K562 (cell line): ENCODE data around the gene PRRC2B. TPM values are rescaled to one million over a fixed set of nuclear protein-coding genes. Genes with fewer than 3 reads are reported as not detected.
A peak's percentile ranks its signal among the peaks of the same experiment; 100 is the strongest.

Experiments
- ATAC-seq: fragments of 200-7000 bp; cut with Tn5 transposase; 3 replicates; pipeline ENCODE4 v1.9.1; 2020; ENCODE audit warnings: moderate library complexity
- BruUV-seq: library from RNA; stranded (reverse); fragments of 400-500 nt; replicated peaks from 2 replicates; lab custom pipeline; 2021; lab: Mats Ljungman, UMichigan
- CTCF ChIA-PET: fragments of 300-600 bp; formaldehyde crosslinking; extraction: SDS; loops from one replicate; lab custom pipeline; 2021; ENCODE audit warnings: low intra/inter-chr PET ratio; lab: Yijun Ruan, JAX
- POLR2A ChIA-PET: fragments of 300-600, 350-650 bp; sonication (Branson Sonifier 250); formaldehyde crosslinking; extraction: SDS; loops from one replicate; lab custom pipeline; 2021; ENCODE audit warnings: antibody characterized with exemption, inconsistent platforms; lab: Yijun Ruan, JAX
- DNase-seq, 4 experiments: peaks; one replicate each; pipeline versions ENCODE4 v3.0.0 to v3.0.0-alpha.2; 2011 to 2018; ENCODE audit warnings: low spot score in 3 of 4, mixed read lengths in 3 of 4; ENCODE audit errors: extremely low read depth in 1 of 4
- FAIRE-seq: peaks from 2 replicates; lab custom pipeline; 2011; peaks lifted over from hg19 to GRCh38; lab: Jason Lieb, UNC
- H2AFZ ChIP-seq: 2 replicates; pipeline ENCODE4 v1.6.0; 2011; ENCODE audit warnings: low read depth, low read length, control low read depth, inconsistent platforms
- H3K27ac ChIP-seq: fragments of 200-600 bp; 3 replicates; pipeline ENCODE4 v1.8.0; 2011; ENCODE audit warnings: low read depth, mild to moderate bottlenecking, control low read depth, inconsistent platforms, low read length, moderate library complexity, mixed read lengths; ENCODE audit errors: extremely low read depth
- H3K27me3 ChIP-seq, 2 experiments: fragments of 300-600 bp in 1 of 2; 2 replicates in 1 of 2; 3 replicates in 1 of 2; pipeline versions ENCODE4 v1.6.0 to v1.8.0; 2011; ENCODE audit warnings: inconsistent platforms in 2 of 2, low read length in 2 of 2, mild to moderate bottlenecking in 1 of 2, mixed read lengths in 1 of 2, moderate library complexity in 1 of 2; ENCODE audit not compliant: control insufficient read depth in 2 of 2, insufficient read depth in 2 of 2
- H3K36me3 ChIP-seq: fragments of 300-600 bp; 3 replicates; pipeline ENCODE4 v1.8.0; 2011; ENCODE audit warnings: mild to moderate bottlenecking, low read length, inconsistent platforms; ENCODE audit not compliant: control insufficient read depth, insufficient read depth
- H3K4me1 ChIP-seq, 2 experiments: fragments of 200-600 bp in 1 of 2; replicated peaks in 1 of 2; 2 replicates in 1 of 2; 3 replicates in 1 of 2; pipeline versions ENCODE4 v1.5.1 to v1.8.0; 2011; ENCODE audit warnings: inconsistent platforms in 2 of 2, low read length in 2 of 2, mild to moderate bottlenecking in 1 of 2, mixed read lengths in 1 of 2, moderate library complexity in 1 of 2; ENCODE audit not compliant: control insufficient read depth in 2 of 2, insufficient read depth in 2 of 2
- H3K4me2 ChIP-seq: 2 replicates; pipeline ENCODE4 v1.6.1; 2011; ENCODE audit warnings: low read length, control low read depth, inconsistent platforms, mixed read lengths; ENCODE audit not compliant: insufficient read depth
- H3K4me3 ChIP-seq: fragments of 200-600 bp; sonication (generic), shearing (Covaris generic); 2 replicates; pipeline ENCODE4 v1.5.1; 2016; ENCODE audit warnings: control low read depth, inconsistent platforms
- H3K79me2 ChIP-seq: fragments of 200-600 bp; 3 replicates; pipeline ENCODE4 v1.8.0; 2011; ENCODE audit warnings: low read length, inconsistent platforms; ENCODE audit not compliant: control insufficient read depth, insufficient read depth
- H3K9ac ChIP-seq, 2 experiments: 2 replicates each; pipeline versions ENCODE4 v1.6.0 to v1.6.1; 2011; ENCODE audit warnings: low read depth in 2 of 2, low read length in 2 of 2, control low read depth in 1 of 2, inconsistent platforms in 1 of 2, mild to moderate bottlenecking in 1 of 2, mixed read lengths in 1 of 2; ENCODE audit not compliant: insufficient read depth in 1 of 2
- H3K9me1 ChIP-seq: one replicate; pipeline ENCODE4 v1.6.0; 2011; ENCODE audit warnings: inconsistent platforms, mild to moderate bottlenecking, low read length, moderate library complexity; ENCODE audit not compliant: control insufficient read depth, insufficient read depth
- H3K9me3 ChIP-seq: replicated peaks from 2 replicates; pipeline ENCODE4 v1.5.1; 2011; ENCODE audit warnings: low read depth, low read length, inconsistent platforms; ENCODE audit not compliant: control insufficient read depth, insufficient read depth
- H4K20me1 ChIP-seq: replicated peaks from 2 replicates; pipeline ENCODE4 v1.6.1; 2011; ENCODE audit warnings: low read length, inconsistent platforms, mixed read lengths; ENCODE audit not compliant: control insufficient read depth, insufficient read depth
- BRF1 ChIP-seq: IDR thresholded peaks from 3 replicates; pipeline ENCODE4 v1.6.1; 2011; ENCODE audit warnings: borderline replicate concordance, mild to moderate bottlenecking; ENCODE audit not compliant: insufficient read length; ENCODE audit errors: extremely low read depth
- CBX8 ChIP-seq: fragments of 200-600 bp; sonication (generic); IDR thresholded peaks from 2 replicates; pipeline ENCODE4 v1.6.1; 2012; ENCODE audit warnings: borderline replicate concordance, mixed run types, low read depth, mild to moderate bottlenecking, moderate library complexity, mixed read lengths, low read length, control low read depth, inconsistent platforms; ENCODE audit not compliant: poor library complexity, severe bottlenecking; ENCODE audit errors: extremely low read depth
- POLR2AphosphoS2 ChIP-seq: IDR thresholded peaks from 2 replicates; pipeline ENCODE4 v1.6.1; 2012; ENCODE audit warnings: low read length, improper control_type of control experiment
- PPARD ChIP-seq: fragments of 250-450 bp; sonication (Bioruptor Pico); IDR thresholded peaks from 2 replicates; pipeline ENCODE4 v1.8.0; 2022; ENCODE audit warnings: inconsistent platforms, mild to moderate bottlenecking, moderate library complexity
- SAFB ChIP-seq: fragments of 200-400 bp; formaldehyde crosslinking; IDR thresholded peaks from 2 replicates; pipeline ENCODE4 v1.6.1; 2017; ENCODE audit warnings: low read depth, low read length, borderline replicate concordance
- SETDB1 ChIP-seq: IDR thresholded peaks from one replicate; pipeline ENCODE4 v1.6.1; 2012; ENCODE audit warnings: low read length, control low read depth, inconsistent platforms
- SMAD2 ChIP-seq: fragments of 150-350 bp; IDR thresholded peaks from 2 replicates; pipeline ENCODE4 v1.6.1; 2014; ENCODE audit warnings: low read depth, mild to moderate bottlenecking, low read length
- SNAPC5 ChIP-seq: fragments of 250-450 bp; sonication (Bioruptor Pico); IDR thresholded peaks from 2 replicates; pipeline ENCODE4 v1.8.0; 2021; ENCODE audit warnings: moderate library complexity, mild to moderate bottlenecking, inconsistent platforms
- ZFP36 ChIP-seq: fragments of 150-350 bp; IDR thresholded peaks from 2 replicates; pipeline ENCODE4 v1.6.1; 2018; ENCODE audit warnings: low read length, low read depth; ENCODE audit not compliant: partially characterized antibody
- ZFPM2 ChIP-seq: fragments of 250-450 bp; sonication (Bioruptor Pico); IDR thresholded peaks from 2 replicates; pipeline ENCODE4 v1.5.1; 2022; ENCODE audit warnings: mild to moderate bottlenecking
- WGBS: fragments of 100-300 bp; shearing (Covaris generic); methylation state at CpG from one replicate; pipeline ENCODE4 v1.1.6; 2016; ENCODE audit warnings: low coverage, mixed read lengths; ENCODE audit not compliant: insufficient coverage; ENCODE audit errors: missing lambda C conversion rate; 5-methylcytosine and 5-hydroxymethylcytosine counted together
- in situ Hi-C: fragments of 300-500 bp; cut with MboI; formaldehyde crosslinking; loops from 4 replicates; pipeline ENCODE4 v1.15.0; 2018; ENCODE audit warnings: inconsistent platforms, mixed read lengths
- intact Hi-C: fragments of 100-400 bp; cut with micrococcal nuclease; formaldehyde crosslinking; loops from 2 replicates; pipeline ENCODE4 v1.14.2; 2022
- polyA plus RNA-seq, 8 experiments: library from polyadenylated mRNA; depleted of rRNA in 4 of 8; stranded (reverse) in 5 of 8; unstranded in 3 of 8; fragments of >200 nt; fragmentation: Nextera tagmentation in 2 of 8; fragmentation: Illumina TruSeq in 1 of 8; extraction: Ambion mirVana in 2 of 8; extraction: Trizol in 1 of 8; gene quantifications; 2 replicates each; pipeline versions ENCODE4 v1.2.1 to v1.2.3, GENCODE V29; 2011 to 2014; ENCODE audit warnings: inconsistent platforms in 1 of 8, missing spikeins in 1 of 8
- total RNA-seq, 7 experiments: library from RNA; depleted of rRNA in 6 of 7; stranded (reverse); fragments of >200 nt in 6 of 7; fragmentation: Illumina TruSeq in 2 of 7; extraction: Trizol in 2 of 7; gene quantifications; 2 replicates each; pipeline versions ENCODE4 v1.2.1 to v1.2.3, GENCODE V29; 2011 to 2021; ENCODE audit warnings: low replicate concordance in 1 of 7
- TF ChIP-seq, protein P1 (sequence below): sonication (generic); formaldehyde crosslinking; IDR thresholded peaks from 2 replicates; pipeline ENCODE4 v1.8.0; 2022; ENCODE audit warnings: mild to moderate bottlenecking, missing genetic modification reagents, borderline replicate concordance
- TF ChIP-seq, protein P2 (sequence below): fragments of 250-450 bp; sonication (Bioruptor Pico); IDR thresholded peaks from 2 replicates; pipeline ENCODE4 v1.6.1; 2021; ENCODE audit warnings: mild to moderate bottlenecking
- TF ChIP-seq, protein P3 (sequence below): sonication (generic); formaldehyde crosslinking; IDR thresholded peaks from 2 replicates; pipeline ENCODE4 v1.8.1; 2023; ENCODE audit warnings: mild to moderate bottlenecking, missing genetic modification reagents
- TF ChIP-seq, protein P4 (sequence below): fragments of 450-650 bp; IDR thresholded peaks from 2 replicates; pipeline ENCODE4 v1.6.1; 2016; ENCODE audit warnings: missing biosample characterization, missing genetic modification characterization

PRRC2B gene
- total and polyA plus RNA-seq, 9 of the 15 experiments (the other 6 are each of a cell fraction or from before 2014, with no cell fraction given) = 0.34 to 125 (median 30.9) TPM

- TF ChIP-seq SNAPC5 (CRISPR knock-in tag) = no peak
Observed at GRCh38 chr9:131477367-131477766, 83.5 kb downstream of the PRRC2B start (continued).

- no peak overlapping the region for H3K9ac ChIP-seq
- in situ Hi-C loops (loop anchor here (10.0 kb wide), 1 partner anchor 123 kb away; no protein-coding TSS in a partner anchor), intact Hi-C loops (loop anchor here (5.0 kb wide), 1 partner anchor 126 kb away; no protein-coding TSS in a partner anchor)
- no peak overlapping the region for H3K4me2 ChIP-seq
- CTCF ChIA-PET = interaction anchor here (1.0 to 1.8 kb wide), 2 partner anchors 128 to 263 kb away, joined by 4 to 12 read pairs; no protein-coding TSS in a partner anchor
- H3K27me3 ChIP-seq = no peaks in the 10 kb centered on the region
- DNase-seq = no peak
- H3K9me3 ChIP-seq = no peaks in the 10 kb centered on the region
- WGBS = 96% methylated on average over 18 of the region's 19 CpGs
- no peak overlapping the region for H2AFZ ChIP-seq
- BruUV-seq = no TSS peak
- no peak for FAIRE-seq
- no peaks in the 10 kb centered on the region for H3K79me2 ChIP-seq
- no peak overlapping the region for H3K4me3 ChIP-seq
- no peaks in the 10 kb centered on the region for H4K20me1 ChIP-seq
- H3K9me1 ChIP-seq = no peaks in the 10 kb centered on the region
- peaks cover 96% of the 10 kb centered on the region for H3K36me3 ChIP-seq
- peaks cover 0 to 7% of the 10 kb centered on the region in 2 experiments; a peak in 1 of 5 replicates for H3K4me1 ChIP-seq
- no peak overlapping the region for H3K27ac ChIP-seq
- POLR2A ChIA-PET = interaction anchor here (2.0 kb wide), 1 partner anchor 9 kb away, joined by 5 read pairs; no protein-coding TSS in a partner anchor
- ATAC-seq = no peak
- TF ChIP-seq, protein P1, sequence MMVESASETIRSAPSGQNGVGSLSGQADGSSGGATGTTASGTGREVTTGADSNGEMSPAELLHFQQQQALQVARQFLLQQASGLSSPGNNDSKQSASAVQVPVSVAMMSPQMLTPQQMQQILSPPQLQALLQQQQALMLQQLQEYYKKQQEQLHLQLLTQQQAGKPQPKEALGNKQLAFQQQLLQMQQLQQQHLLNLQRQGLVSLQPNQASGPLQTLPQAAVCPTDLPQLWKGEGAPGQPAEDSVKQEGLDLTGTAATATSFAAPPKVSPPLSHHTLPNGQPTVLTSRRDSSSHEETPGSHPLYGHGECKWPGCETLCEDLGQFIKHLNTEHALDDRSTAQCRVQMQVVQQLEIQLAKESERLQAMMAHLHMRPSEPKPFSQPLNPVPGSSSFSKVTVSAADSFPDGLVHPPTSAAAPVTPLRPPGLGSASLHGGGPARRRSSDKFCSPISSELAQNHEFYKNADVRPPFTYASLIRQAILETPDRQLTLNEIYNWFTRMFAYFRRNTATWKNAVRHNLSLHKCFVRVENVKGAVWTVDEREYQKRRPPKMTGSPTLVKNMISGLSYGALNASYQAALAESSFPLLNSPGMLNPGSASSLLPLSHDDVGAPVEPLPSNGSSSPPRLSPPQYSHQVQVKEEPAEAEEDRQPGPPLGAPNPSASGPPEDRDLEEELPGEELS (CRISPR knock-in tag) = no peak
- TF ChIP-seq, protein P2, sequence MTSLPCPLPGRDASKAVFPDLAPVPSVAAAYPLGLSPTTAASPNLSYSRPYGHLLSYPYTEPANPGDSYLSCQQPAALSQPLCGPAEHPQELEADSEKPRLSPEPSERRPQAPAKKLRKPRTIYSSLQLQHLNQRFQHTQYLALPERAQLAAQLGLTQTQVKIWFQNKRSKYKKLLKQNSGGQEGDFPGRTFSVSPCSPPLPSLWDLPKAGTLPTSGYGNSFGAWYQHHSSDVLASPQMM (CRISPR knock-in tag) = no peak
- TF ChIP-seq SETDB1 = no peak
- no peak for TF ChIP-seq CBX8
- TF ChIP-seq, protein P3, sequence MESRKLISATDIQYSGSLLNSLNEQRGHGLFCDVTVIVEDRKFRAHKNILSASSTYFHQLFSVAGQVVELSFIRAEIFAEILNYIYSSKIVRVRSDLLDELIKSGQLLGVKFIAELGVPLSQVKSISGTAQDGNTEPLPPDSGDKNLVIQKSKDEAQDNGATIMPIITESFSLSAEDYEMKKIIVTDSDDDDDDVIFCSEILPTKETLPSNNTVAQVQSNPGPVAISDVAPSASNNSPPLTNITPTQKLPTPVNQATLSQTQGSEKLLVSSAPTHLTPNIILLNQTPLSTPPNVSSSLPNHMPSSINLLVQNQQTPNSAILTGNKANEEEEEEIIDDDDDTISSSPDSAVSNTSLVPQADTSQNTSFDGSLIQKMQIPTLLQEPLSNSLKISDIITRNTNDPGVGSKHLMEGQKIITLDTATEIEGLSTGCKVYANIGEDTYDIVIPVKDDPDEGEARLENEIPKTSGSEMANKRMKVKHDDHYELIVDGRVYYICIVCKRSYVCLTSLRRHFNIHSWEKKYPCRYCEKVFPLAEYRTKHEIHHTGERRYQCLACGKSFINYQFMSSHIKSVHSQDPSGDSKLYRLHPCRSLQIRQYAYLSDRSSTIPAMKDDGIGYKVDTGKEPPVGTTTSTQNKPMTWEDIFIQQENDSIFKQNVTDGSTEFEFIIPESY (CRISPR knock-in tag) = no peak
- no peak for TF ChIP-seq BRF1
- peak; percentile 25 for TF ChIP-seq ZFP36
- TF ChIP-seq SAFB = no peak
- TF ChIP-seq POLR2AphosphoS2 = peak; percentile 24; the same call in 1 of the 2 replicates
- TF ChIP-seq, protein P4, sequence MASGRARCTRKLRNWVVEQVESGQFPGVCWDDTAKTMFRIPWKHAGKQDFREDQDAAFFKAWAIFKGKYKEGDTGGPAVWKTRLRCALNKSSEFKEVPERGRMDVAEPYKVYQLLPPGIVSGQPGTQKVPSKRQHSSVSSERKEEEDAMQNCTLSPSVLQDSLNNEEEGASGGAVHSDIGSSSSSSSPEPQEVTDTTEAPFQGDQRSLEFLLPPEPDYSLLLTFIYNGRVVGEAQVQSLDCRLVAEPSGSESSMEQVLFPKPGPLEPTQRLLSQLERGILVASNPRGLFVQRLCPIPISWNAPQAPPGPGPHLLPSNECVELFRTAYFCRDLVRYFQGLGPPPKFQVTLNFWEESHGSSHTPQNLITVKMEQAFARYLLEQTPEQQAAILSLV (tag) = no peak
- no peak for TF ChIP-seq ZFPM2 (CRISPR knock-in tag)
- no peak for TF ChIP-seq PPARD (CRISPR knock-in tag)
- TF ChIP-seq SMAD2 = no peak
Observed at GRCh38 chr9:131477816-131478419, 84.0 kb downstream of the PRRC2B start.
